Calu3 (cell line): ENCODE measurements around the gene GDI2. TPM values are rescaled to one million over a fixed set of nuclear protein-coding genes. Genes with fewer than 3 reads are reported as not detected.

ENCODE experiments used
- BruUV-seq: library from RNA; stranded (reverse); fragments of 400-500 nt; replicated peaks from 2 replicates; lab custom pipeline; 2021; lab: Mats Ljungman, UMichigan
- CTCF ChIA-PET: fragments of 300-600 bp; sonication (Branson Sonifier 250); formaldehyde crosslinking; loops from one replicate; lab custom pipeline; 2022; ENCODE audit warnings: antibody characterized with exemption; lab: Charles Lee
- DNase-seq: peaks from one replicate; pipeline ENCODE4 v3.0.0; 2022
- H3K27ac Mint-ChIP-seq: one replicate; pipeline ENCODE4 v1.8.0; 2022; ENCODE audit warnings: mixed read lengths; ENCODE audit not compliant: unreplicated experiment
- H3K27me3 Mint-ChIP-seq: one replicate; pipeline ENCODE4 v1.8.0; 2022; ENCODE audit warnings: mixed read lengths; ENCODE audit not compliant: unreplicated experiment
- H3K36me3 Mint-ChIP-seq: one replicate; pipeline ENCODE4 v1.8.0; 2022; ENCODE audit warnings: mild to moderate bottlenecking, moderate library complexity, mixed read lengths; ENCODE audit not compliant: insufficient read depth, unreplicated experiment
- H3K4me1 Mint-ChIP-seq: one replicate; pipeline ENCODE4 v1.8.0; 2022; ENCODE audit warnings: mild to moderate bottlenecking, low read depth, mixed read lengths; ENCODE audit not compliant: unreplicated experiment
- H3K4me3 Mint-ChIP-seq: one replicate; pipeline ENCODE4 v1.8.0; 2022; ENCODE audit warnings: mild to moderate bottlenecking, low read depth, moderate library complexity, mixed read lengths; ENCODE audit not compliant: unreplicated experiment
- H3K9me3 Mint-ChIP-seq: one replicate; pipeline ENCODE4 v1.8.0; 2022; ENCODE audit warnings: low read depth, mixed read lengths; ENCODE audit not compliant: unreplicated experiment
- CTCF ChIP-seq: fragments of 200-600 bp; IDR thresholded peaks from one replicate; pipeline ENCODE4 v1.8.0; 2022; ENCODE audit warnings: antibody characterized with exemption; ENCODE audit not compliant: unreplicated experiment
- intact Hi-C: fragments of 100-400 bp; cut with micrococcal nuclease; formaldehyde crosslinking; loops from one replicate; pipeline ENCODE4 v1.10.0; 2022; ENCODE audit not compliant: unreplicated experiment
- total RNA-seq: library from RNA; stranded (reverse); gene quantifications from 2 replicates; pipeline ENCODE4 v1.2.3, GENCODE V29; 2022

The GDI2 gene
- total RNA-seq, 1 experiment from 2014 or later, result 215 TPM

GRCh38 chr10:5730766-5731165 is 82.5 kb downstream of the GDI2 start:
- H3K4me3 Mint-ChIP-seq, result no peak overlapping the region
- H3K36me3 Mint-ChIP-seq, result peaks cover 25% of the 10 kb centered on the region
- no peaks in the 10 kb centered on the region for H3K9me3 Mint-ChIP-seq
- BruUV-seq, result no TSS peak
- no peak overlapping the region for H3K27ac Mint-ChIP-seq
- H3K27me3 Mint-ChIP-seq, result no peaks in the 10 kb centered on the region
- no peak for TF ChIP-seq CTCF
- DNase-seq, result no peak
- H3K4me1 Mint-ChIP-seq, result no peaks in the 10 kb centered on the region
- CTCF ChIA-PET, result interaction anchor here (0.9 kb wide), 1 partner anchor 12 kb away, joined by 3 read pairs; no protein-coding TSS in a partner anchor
- intact Hi-C loops, result no loop called here

- DNase-seq, result no peak
- no peak for TF ChIP-seq CTCF
- intact Hi-C loops, result no loop called here
- Mint-ChIP-seq H3K27ac (no peak overlapping the region), H3K4me1 (peaks cover 4% of the 10 kb centered on the region), H3K36me3 (peaks cover 7% of the 10 kb centered on the region), H3K9me3 (no peaks in the 10 kb centered on the region), H3K4me3 (no peak overlapping the region), H3K27me3 (no peaks in the 10 kb centered on the region)
- no TSS peak for BruUV-seq
- CTCF ChIA-PET, result no interaction called here
These were observed 89.5 kb downstream of the GDI2 start for GRCh38 chr10:5723692-5724091.

GRCh38 chr10:5720182-5720581 is 93.1 kb downstream of the GDI2 start:
- CTCF ChIA-PET, result no interaction called here
- no peak for DNase-seq
- Mint-ChIP-seq H3K27ac (no peak overlapping the region), H3K27me3 (no peaks in the 10 kb centered on the region), H3K4me3 (no peak overlapping the region), H3K9me3 (no peaks in the 10 kb centered on the region), H3K4me1 (peaks cover 10% of the 10 kb centered on the region), H3K36me3 (peaks cover 3% of the 10 kb centered on the region)
- BruUV-seq, result no TSS peak
- intact Hi-C loops, result no loop called here
- no peak for TF ChIP-seq CTCF

GRCh38 chr10:5719546-5719945 is 93.7 kb downstream of the GDI2 start:
- CTCF ChIA-PET, result no interaction called here
- no peak for DNase-seq
- H3K36me3 Mint-ChIP-seq, result no peaks in the 10 kb centered on the region
- TF ChIP-seq CTCF, result no peak
- no peak overlapping the region for H3K27ac Mint-ChIP-seq
- H3K9me3 Mint-ChIP-seq, result no peaks in the 10 kb centered on the region
- no peak overlapping the region for H3K4me3 Mint-ChIP-seq
- no peaks in the 10 kb centered on the region for H3K27me3 Mint-ChIP-seq
- intact Hi-C loops, result no loop called here
- BruUV-seq, result no TSS peak
- H3K4me1 Mint-ChIP-seq, result peaks cover 17% of the 10 kb centered on the region

Other genes starting within 250 kb of the GDI2 start
- gene ASB13, start 146.8 kb downstream of the GDI2 start, total RNA-seq, result 20.7 and 21.6 TPM in 2 replicates
- 80.5 and 88.9 TPM in 2 replicates for gene TASOR2, start 128.6 kb downstream of the GDI2 start, total RNA-seq
- 7.7 and 8.7 TPM in 2 replicates for gene ANKRD16, start 76.5 kb upstream of the GDI2 start, total RNA-seq
- 77.3 and 79.4 TPM in 2 replicates for gene FBH1, start 76.8 kb upstream of the GDI2 start, total RNA-seq
- 28.6 and 42.4 TPM in 2 replicates for gene IL15RA, start 164.1 kb upstream of the GDI2 start, total RNA-seq
- gene IL2RA, start 248.9 kb upstream of the GDI2 start, total RNA-seq, result not detected in 2 replicates